H1 (cell line): ENCODE measurements around the gene PIK3R4.

Experiments
- BCL11A ChIP-seq, 2 experiments: IDR thresholded peaks; one replicate each; pipeline ENCODE4 v1.6.1; 2011; ENCODE audit warnings: low read depth in 2 of 2, low read length in 2 of 2, mild to moderate bottlenecking in 2 of 2
- CBX5 ChIP-seq: fragments of 300-800, 300-1000 bp; sonication (generic); IDR thresholded peaks from 2 replicates; pipeline ENCODE4 v1.7.1; 2016; ENCODE audit warnings: antibody characterized with exemption, low read length, low read depth
- CEBPB ChIP-seq: IDR thresholded peaks from 2 replicates; pipeline ENCODE4 v1.6.1; 2012; ENCODE audit warnings: low read depth, low read length
- CTCF ChIP-seq, 3 experiments: IDR thresholded peaks; 1 replicate in 2 of 3; 2 replicates in 1 of 3; pipeline versions ENCODE4 v1.5.1 to v1.6.1; 2011; ENCODE audit warnings: low read length in 3 of 3, mild to moderate bottlenecking in 3 of 3, inconsistent platforms in 2 of 3, low read depth in 1 of 3, moderate library complexity in 1 of 3; ENCODE audit not compliant: insufficient read depth in 1 of 3; ENCODE audit errors: control extremely low read depth in 1 of 3
- JUN ChIP-seq: IDR thresholded peaks from 2 replicates; pipeline ENCODE4 v1.6.1; 2011; ENCODE audit warnings: low read depth, mild to moderate bottlenecking, improper control_type of control experiment, low read length
- MAX ChIP-seq: IDR thresholded peaks from 2 replicates; pipeline ENCODE4 v1.6.1; 2012; ENCODE audit warnings: inconsistent platforms
- POLR2A ChIP-seq, 2 experiments: IDR thresholded peaks; 1 replicate in 1 of 2; 2 replicates in 1 of 2; pipeline ENCODE4 v1.6.1; 2011; ENCODE audit warnings: low read depth in 2 of 2, low read length in 2 of 2, mild to moderate bottlenecking in 2 of 2; ENCODE audit errors: control extremely low read depth in 1 of 2
- POLR2AphosphoS5 ChIP-seq: IDR thresholded peaks from 2 replicates; pipeline ENCODE4 v1.6.1; 2011; ENCODE audit warnings: low read depth, low read length
- SIN3A ChIP-seq, 2 experiments: IDR thresholded peaks in 1 of 2; conservative IDR thresholded peaks in 1 of 2; 2 replicates each; pipeline ENCODE4 v1.6.1; 2011 to 2012; ENCODE audit warnings: low read length in 2 of 2, improper control_type of control experiment in 1 of 2, low read depth in 1 of 2, mild to moderate bottlenecking in 1 of 2
- TEAD4 ChIP-seq: IDR thresholded peaks from 2 replicates; pipeline ENCODE4 v1.6.1; 2012; ENCODE audit warnings: low read depth, low read length, inconsistent platforms, mixed read lengths
- USF2 ChIP-seq: IDR thresholded peaks from 2 replicates; pipeline ENCODE4 v1.6.1; 2011; ENCODE audit warnings: low read length, improper control_type of control experiment
- ZNF274 ChIP-seq: IDR thresholded peaks from 2 replicates; pipeline ENCODE4 v1.7.0; 2012; ENCODE audit warnings: low read length, borderline replicate concordance; ENCODE audit errors: extremely low read depth
- TF ChIP-seq, protein P1 (sequence below): IDR thresholded peaks from 2 replicates; pipeline ENCODE4 v1.6.1; 2011; ENCODE audit warnings: low read depth, mild to moderate bottlenecking, low read length; ENCODE audit not compliant: insufficient read depth

- TF ChIP-seq CTCF (IDR thresholded peaks at IDR 0.05; ENCODE audit: control extremely low read depth in 1 of 3, insufficient read depth in 1 of 3, low read depth in 1 of 3, low read length in 3 of 3) = no peak
- TF ChIP-seq USF2 = no peak
- no peak for TF ChIP-seq JUN
- TF ChIP-seq CEBPB = no peak
- TF ChIP-seq SIN3A (conservative IDR thresholded peaks at IDR 0.05 in 1 of 2, IDR thresholded peaks at IDR 0.05 in 1 of 2; ENCODE audit: low read depth in 1 of 2, low read length in 2 of 2) = no peak
- no peak for TF ChIP-seq POLR2A (IDR thresholded peaks at IDR 0.05; ENCODE audit: control extremely low read depth in 1 of 2, low read depth in 2 of 2, low read length in 2 of 2)
- TF ChIP-seq ZNF274 = no peak
- no peak for TF ChIP-seq MAX
- TF ChIP-seq TEAD4 = no peak
- no peak for TF ChIP-seq CBX5
- no peak for TF ChIP-seq POLR2AphosphoS5
- no peak for TF ChIP-seq BCL11A (IDR thresholded peaks at IDR 0.05; ENCODE audit: low read depth in 2 of 2, low read length in 2 of 2)
- TF ChIP-seq, protein P1, sequence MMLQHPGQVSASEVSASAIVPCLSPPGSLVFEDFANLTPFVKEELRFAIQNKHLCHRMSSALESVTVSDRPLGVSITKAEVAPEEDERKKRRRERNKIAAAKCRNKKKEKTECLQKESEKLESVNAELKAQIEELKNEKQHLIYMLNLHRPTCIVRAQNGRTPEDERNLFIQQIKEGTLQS = no peak
Measured at GRCh38 chr3:130700541-130700940, 46.1 kb downstream of the PIK3R4 start.
